ENCODE measurements around the gene EPHA1. TPM values are rescaled to one million over a fixed set of nuclear protein-coding genes. Genes with fewer than 3 reads are reported as not detected.

The EPHA1 gene
- total RNA-seq, 1 donor, result not detected

DNA sequence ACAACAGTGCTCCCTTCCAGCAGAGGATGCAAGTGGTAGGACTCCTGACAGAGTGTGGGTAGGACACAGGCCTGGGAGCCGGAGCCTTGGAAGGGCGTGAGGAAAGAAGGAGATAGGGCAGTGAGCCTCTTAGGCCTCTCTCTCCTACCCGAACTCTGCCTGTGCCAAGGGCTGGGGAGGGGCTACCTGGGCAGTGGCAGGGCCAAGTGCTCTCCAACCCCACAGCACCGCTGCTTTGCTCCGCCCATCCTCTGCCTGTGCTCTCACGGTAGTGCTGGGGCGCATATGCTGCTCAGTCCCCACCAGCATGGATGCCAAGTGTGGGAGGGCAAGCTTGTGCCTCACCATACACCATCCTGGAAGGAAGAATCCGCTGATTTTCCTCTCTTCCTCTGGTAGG lies 53.7 kb downstream of the EPHA1 start:
- no peak overlapping the region for H3K4me3 ChIP-seq (ENCODE audit: low read depth, low read length)
- DNase-seq (ENCODE audit: low read depth), result no peak
- TF ChIP-seq, protein P1, sequence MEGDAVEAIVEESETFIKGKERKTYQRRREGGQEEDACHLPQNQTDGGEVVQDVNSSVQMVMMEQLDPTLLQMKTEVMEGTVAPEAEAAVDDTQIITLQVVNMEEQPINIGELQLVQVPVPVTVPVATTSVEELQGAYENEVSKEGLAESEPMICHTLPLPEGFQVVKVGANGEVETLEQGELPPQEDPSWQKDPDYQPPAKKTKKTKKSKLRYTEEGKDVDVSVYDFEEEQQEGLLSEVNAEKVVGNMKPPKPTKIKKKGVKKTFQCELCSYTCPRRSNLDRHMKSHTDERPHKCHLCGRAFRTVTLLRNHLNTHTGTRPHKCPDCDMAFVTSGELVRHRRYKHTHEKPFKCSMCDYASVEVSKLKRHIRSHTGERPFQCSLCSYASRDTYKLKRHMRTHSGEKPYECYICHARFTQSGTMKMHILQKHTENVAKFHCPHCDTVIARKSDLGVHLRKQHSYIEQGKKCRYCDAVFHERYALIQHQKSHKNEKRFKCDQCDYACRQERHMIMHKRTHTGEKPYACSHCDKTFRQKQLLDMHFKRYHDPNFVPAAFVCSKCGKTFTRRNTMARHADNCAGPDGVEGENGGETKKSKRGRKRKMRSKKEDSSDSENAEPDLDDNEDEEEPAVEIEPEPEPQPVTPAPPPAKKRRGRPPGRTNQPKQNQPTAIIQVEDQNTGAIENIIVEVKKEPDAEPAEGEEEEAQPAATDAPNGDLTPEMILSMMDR (IDR thresholded peaks at IDR 0.05; ENCODE audit: insufficient read depth, low read length), result no peak

DNA sequence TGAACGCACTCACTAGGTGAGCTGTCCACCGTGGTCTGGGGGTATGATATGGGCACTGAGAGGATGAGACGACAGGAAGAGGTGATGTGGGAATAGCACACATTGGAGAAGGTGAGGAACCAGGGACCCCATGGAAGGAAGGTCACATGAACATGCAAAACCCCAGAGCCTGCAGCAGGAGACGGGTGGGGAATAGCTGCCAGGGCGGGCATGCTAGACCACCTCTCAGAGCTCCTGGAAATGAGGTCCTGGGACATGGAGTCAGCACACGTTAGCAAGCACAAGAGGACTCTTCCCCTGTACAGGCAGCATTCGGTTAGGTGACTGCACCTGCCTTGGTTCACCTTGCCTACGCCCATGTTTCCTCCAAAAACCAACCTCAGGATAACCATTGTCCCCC lies 54.3 kb downstream of the EPHA1 start:
- H3K4me3 ChIP-seq (ENCODE audit: low read depth, low read length), result no peak overlapping the region
- DNase-seq (ENCODE audit: low read depth), result no peak
- TF ChIP-seq, protein P1 (IDR thresholded peaks at IDR 0.05; ENCODE audit: insufficient read depth, low read length), result no peak

DNA sequence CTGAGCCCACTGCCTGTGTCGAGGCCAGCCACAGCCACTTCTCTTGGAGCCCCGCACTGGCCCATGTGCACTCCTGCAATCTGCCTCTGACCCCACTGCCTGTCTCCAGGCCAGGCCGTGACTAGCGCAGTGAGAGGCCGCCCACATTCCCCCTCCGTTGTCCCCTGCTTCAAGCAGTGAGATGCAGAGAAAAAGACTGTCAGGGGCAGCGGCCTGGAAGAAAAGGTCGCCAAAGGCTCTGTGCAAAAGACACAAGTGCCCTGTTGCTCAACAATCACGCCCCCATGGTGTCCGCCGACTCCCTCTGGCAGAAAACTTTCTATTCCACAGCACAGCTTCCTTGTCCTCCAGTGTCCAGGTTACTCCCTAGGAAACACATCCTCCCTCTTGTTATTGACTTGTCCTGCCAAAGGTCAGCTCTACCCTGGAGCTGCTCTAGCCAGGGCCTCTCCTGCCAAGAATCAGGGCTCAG lies 56.1 kb downstream of the EPHA1 start:
- no peak for DNase-seq (ENCODE audit: low read depth)
- TF ChIP-seq, protein P1 (IDR thresholded peaks at IDR 0.05; ENCODE audit: insufficient read depth, low read length), result no peak
- H3K4me3 ChIP-seq (ENCODE audit: low read depth, low read length), result no peak overlapping the region

DNA sequence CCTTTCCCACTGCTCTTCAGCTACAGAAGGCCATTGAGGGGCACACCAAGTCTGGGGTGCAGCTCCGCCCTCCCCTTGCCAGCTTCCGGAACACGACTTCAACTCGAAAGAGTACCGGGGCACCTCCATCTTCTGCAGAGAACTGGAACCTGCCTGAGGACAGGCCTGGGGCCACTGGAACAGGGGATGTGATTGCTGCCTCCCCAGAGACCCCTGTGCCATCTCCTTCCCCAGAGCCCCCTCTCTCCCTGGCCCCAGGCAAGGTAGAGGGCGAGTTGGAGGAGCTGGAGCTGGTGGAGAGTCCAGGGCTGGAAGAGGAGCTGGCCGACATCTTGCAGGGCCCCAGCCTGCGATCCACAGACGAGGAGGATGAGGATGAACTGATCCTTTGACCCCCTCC lies 57.1 kb downstream of the EPHA1 start:
- H3K4me3 ChIP-seq (ENCODE audit: low read depth, low read length), result no peak overlapping the region

DNA sequence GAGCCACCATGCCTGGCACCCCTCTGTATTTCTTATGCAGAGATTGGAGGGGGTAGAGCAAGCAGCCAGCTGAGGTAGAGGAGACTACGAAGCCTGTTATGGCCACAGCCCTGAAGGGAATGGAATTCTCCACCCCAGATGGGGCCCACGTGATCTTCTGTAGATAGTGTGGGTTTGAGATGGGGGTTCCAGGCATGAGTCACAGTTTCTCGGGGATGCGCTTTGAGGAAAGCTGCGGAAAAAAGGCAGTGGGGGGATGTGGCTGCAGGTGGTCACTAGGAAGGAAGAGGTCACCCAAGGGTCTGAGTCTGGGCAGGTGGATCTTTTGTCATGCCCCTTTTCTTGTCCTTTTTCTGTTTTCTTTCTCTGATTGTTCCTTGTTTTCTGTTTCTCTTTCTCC lies 57.6 kb downstream of the EPHA1 start:
- no peak overlapping the region for H3K4me3 ChIP-seq (ENCODE audit: low read depth, low read length)
- DNase-seq (ENCODE audit: low read depth), result no peak
- TF ChIP-seq, protein P1 (IDR thresholded peaks at IDR 0.05; ENCODE audit: insufficient read depth, low read length), result no peak

More for the DNA sequence above, 57.1 kb downstream of the EPHA1 start:
- TF ChIP-seq, protein P1 (IDR thresholded peaks at IDR 0.05; ENCODE audit: insufficient read depth, low read length), result no peak
- no peak for DNase-seq (ENCODE audit: low read depth)

DNA sequence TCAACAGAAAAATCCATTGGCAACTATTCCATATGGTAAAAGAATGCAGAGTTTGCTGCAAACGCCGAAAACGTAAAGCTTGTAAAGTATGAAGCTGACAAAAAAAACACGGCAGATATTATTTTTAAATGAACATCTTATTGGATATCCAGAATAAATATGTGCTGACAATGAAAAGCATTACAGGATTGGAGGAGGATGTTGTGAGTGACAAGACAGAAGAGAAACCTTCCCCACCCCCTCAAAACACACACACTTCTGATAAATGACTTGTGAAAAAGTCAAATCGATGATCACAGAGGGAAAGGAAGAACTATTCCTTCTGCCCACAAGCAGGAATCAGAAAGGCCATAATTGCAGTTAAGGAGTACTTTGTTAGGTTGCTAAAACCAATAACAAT lies 60.7 kb downstream of the EPHA1 start:
- DNase-seq (ENCODE audit: low read depth), result no peak
- TF ChIP-seq, protein P1 (IDR thresholded peaks at IDR 0.05; ENCODE audit: insufficient read depth, low read length), result no peak

GRCh38 chr7:143346018-143346417 lies 62.6 kb downstream of the EPHA1 start:
- no peak for DNase-seq (ENCODE audit: low read depth)
- TF ChIP-seq, protein P1 (IDR thresholded peaks at IDR 0.05; ENCODE audit: insufficient read depth, low read length), result no peak
- no peak overlapping the region for H3K4me3 ChIP-seq (ENCODE audit: low read depth, low read length)

More for the DNA sequence above, 60.7 kb downstream of the EPHA1 start:
- H3K4me3 ChIP-seq (ENCODE audit: low read depth, low read length), result no peak overlapping the region
